Measurements from ENCODE around the gene WWOX. TPM values are rescaled to one million over a fixed set of nuclear protein-coding genes. Genes with fewer than 3 reads are reported as not detected.

WWOX gene
- total RNA-seq, 1 donor from 2014 or later, result 28.2 TPM

DNA sequence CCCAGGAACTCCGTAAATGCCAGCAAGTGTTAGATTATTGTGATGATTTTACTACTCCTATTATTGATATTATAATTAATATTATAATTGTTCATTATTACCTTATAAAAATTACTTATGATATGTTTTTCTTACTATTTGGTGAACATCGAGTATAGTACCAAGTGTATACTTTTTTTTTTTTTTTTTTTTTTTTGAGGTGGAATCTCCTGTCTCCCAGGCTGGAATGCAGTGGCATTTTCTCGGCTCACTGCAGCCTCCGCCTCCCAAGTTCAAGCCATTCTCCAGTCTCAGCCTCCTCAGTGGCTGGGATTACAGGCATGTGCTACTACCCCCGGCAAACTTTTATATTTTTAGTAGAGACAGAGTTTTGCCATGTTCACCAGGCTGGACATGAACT lies 347.0 kb downstream of the WWOX start:
- H3K4me1 Mint-ChIP-seq (ENCODE audit: unreplicated experiment), result peaks cover 50% of the 10 kb centered on the region
- H3K27ac Mint-ChIP-seq (ENCODE audit: unreplicated experiment), result peak overlapping the region; percentile 40
- no peaks in the 10 kb centered on the region for H3K9me3 Mint-ChIP-seq (ENCODE audit: unreplicated experiment)
- H3K4me3 Mint-ChIP-seq (ENCODE audit: unreplicated experiment), result no peak overlapping the region
- TF ChIP-seq, protein P1, sequence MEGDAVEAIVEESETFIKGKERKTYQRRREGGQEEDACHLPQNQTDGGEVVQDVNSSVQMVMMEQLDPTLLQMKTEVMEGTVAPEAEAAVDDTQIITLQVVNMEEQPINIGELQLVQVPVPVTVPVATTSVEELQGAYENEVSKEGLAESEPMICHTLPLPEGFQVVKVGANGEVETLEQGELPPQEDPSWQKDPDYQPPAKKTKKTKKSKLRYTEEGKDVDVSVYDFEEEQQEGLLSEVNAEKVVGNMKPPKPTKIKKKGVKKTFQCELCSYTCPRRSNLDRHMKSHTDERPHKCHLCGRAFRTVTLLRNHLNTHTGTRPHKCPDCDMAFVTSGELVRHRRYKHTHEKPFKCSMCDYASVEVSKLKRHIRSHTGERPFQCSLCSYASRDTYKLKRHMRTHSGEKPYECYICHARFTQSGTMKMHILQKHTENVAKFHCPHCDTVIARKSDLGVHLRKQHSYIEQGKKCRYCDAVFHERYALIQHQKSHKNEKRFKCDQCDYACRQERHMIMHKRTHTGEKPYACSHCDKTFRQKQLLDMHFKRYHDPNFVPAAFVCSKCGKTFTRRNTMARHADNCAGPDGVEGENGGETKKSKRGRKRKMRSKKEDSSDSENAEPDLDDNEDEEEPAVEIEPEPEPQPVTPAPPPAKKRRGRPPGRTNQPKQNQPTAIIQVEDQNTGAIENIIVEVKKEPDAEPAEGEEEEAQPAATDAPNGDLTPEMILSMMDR (IDR thresholded peaks at IDR 0.05), result no peak
- no peaks in the 10 kb centered on the region for H3K27me3 Mint-ChIP-seq (ENCODE audit: unreplicated experiment)
- DNase-seq (ENCODE audit: extremely low spot score, unreplicated experiment), result no peak
- no peaks in the 10 kb centered on the region for H3K36me3 Mint-ChIP-seq (ENCODE audit: unreplicated experiment)

DNA sequence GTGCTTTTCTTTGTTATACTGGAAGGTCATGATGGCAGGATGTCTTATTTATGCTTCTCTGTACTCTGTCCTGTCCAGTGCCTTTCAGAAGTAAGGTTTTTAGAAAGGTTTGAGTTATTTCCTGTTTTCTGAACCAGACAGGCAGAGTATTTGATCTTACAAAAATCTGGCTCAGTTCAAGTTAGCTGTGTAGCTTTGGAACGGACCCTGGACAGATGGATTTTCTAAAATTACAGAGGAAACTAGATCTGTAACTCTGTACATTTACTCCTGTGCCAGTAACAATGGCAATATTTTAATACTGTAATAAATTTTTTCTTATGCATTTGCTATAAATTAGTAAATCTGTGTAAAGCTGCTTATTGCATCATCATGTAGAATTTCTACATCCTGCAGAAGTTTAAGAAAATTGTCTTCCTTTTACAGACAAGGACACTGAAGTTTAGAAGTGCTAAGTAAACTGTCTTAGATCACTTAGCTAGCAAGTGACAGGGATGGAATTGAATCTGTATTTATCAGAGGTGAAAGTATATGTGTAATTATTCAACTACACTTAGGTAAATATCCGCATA lies 347.6 kb downstream of the WWOX start:
- no peaks in the 10 kb centered on the region for H3K27me3 Mint-ChIP-seq (ENCODE audit: unreplicated experiment)
- H3K27ac Mint-ChIP-seq (ENCODE audit: unreplicated experiment), result peak overlapping the region; percentile 40
- no peaks in the 10 kb centered on the region for H3K9me3 Mint-ChIP-seq (ENCODE audit: unreplicated experiment)
- H3K4me1 Mint-ChIP-seq (ENCODE audit: unreplicated experiment), result peaks cover 55% of the 10 kb centered on the region
- DNase-seq (ENCODE audit: extremely low spot score, unreplicated experiment), result no peak
- no peak overlapping the region for H3K4me3 Mint-ChIP-seq (ENCODE audit: unreplicated experiment)
- H3K36me3 Mint-ChIP-seq (ENCODE audit: unreplicated experiment), result no peaks in the 10 kb centered on the region
- TF ChIP-seq, protein P1 (IDR thresholded peaks at IDR 0.05), result no peak

DNA sequence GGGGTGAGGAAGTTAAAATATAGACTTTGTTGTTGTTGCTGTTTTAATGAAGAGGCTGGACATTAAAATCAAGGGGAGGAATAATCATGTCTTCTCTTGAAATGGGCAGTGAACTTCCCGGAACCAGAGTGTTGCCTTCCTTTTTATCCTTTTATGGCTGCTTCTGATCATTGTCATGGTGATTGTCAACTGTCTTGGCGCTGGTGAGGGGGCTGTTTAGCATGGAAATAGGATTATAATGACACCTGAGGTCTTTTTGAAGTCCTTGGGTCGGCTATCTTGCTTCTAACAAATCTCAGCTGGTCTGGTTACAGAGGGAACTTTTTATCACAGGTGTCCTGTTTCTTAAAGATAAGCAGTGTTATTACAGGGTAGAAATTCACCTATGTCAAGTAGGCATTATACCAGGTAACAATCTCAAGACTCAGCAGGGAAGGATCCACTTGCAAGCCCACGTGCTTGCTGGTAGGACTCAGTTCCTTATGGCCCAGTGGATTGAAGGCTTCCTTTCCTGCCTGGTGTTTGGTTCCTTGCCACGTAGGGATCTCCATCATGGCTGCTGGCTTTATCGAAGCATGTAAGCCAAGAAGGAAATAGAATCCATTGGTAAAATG lies 349.3 kb downstream of the WWOX start:
- TF ChIP-seq, protein P1 (IDR thresholded peaks at IDR 0.05), result no peak
- Mint-ChIP-seq H3K9me3 (ENCODE audit: unreplicated experiment) (no peaks in the 10 kb centered on the region), H3K4me1 (ENCODE audit: unreplicated experiment) (peaks cover 49% of the 10 kb centered on the region), H3K27me3 (ENCODE audit: unreplicated experiment) (no peaks in the 10 kb centered on the region), H3K4me3 (ENCODE audit: unreplicated experiment) (no peak overlapping the region), H3K36me3 (ENCODE audit: unreplicated experiment) (no peaks in the 10 kb centered on the region), H3K27ac (ENCODE audit: unreplicated experiment) (peak overlapping the region; percentile 78)
- no peak for DNase-seq (ENCODE audit: extremely low spot score, unreplicated experiment)

DNA sequence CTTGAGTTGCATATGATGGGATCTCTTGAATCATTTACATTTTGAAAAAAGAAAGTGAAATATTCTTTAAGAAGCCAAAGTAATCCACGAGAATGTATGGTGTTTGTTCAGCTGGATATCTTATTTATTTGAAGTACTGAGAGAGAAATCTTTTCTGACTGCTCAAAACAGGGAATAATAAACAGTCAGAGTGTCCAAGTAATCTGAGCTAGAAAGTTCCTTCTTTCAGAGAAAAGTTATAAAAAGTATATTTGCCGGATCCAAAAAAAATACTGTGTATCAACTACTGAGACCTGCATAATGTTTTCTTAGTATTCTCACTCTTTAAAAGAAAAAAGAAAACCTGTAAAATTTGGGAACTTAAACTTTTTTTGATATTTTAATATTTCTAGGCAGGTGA lies 350.8 kb downstream of the WWOX start:
- peaks cover 44% of the 10 kb centered on the region for H3K4me1 Mint-ChIP-seq (ENCODE audit: unreplicated experiment)
- peak overlapping the region; percentile 5 for H3K4me3 Mint-ChIP-seq (ENCODE audit: unreplicated experiment)
- no peaks in the 10 kb centered on the region for H3K36me3 Mint-ChIP-seq (ENCODE audit: unreplicated experiment)
- no peaks in the 10 kb centered on the region for H3K9me3 Mint-ChIP-seq (ENCODE audit: unreplicated experiment)
- H3K27me3 Mint-ChIP-seq (ENCODE audit: unreplicated experiment), result no peaks in the 10 kb centered on the region
- DNase-seq (ENCODE audit: extremely low spot score, unreplicated experiment), result no peak
- TF ChIP-seq, protein P1 (IDR thresholded peaks at IDR 0.05), result no peak
- H3K27ac Mint-ChIP-seq (ENCODE audit: unreplicated experiment), result peak overlapping the region; percentile 78

DNA sequence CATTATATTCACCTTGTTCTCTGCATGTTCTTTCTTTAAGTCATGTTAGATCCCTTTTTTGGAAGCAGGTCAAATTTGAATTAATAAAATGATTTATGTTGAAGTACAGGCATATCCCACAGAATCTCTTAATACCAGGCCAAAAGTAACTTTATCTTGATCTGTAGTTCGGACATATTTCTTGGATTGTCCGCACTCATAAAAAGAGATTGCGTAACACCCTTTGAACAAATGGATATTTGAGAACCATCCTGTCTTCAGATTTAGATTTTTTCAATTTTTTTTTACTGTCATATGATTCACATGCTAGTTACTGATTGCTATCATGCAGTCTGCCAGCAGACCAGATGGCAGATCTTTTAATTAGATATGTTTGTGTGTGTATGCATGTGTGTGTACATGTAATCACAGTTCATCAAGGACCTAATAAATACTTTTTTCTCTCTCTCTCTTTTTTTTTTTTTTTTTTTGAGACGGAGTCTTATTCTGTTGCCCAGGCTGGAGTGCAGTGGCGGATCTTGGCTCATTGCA lies 352.6 kb downstream of the WWOX start:
- DNase-seq (ENCODE audit: extremely low spot score, unreplicated experiment), result no peak
- H3K9me3 Mint-ChIP-seq (ENCODE audit: unreplicated experiment), result no peaks in the 10 kb centered on the region
- TF ChIP-seq, protein P1 (IDR thresholded peaks at IDR 0.05), result no peak
- H3K27me3 Mint-ChIP-seq (ENCODE audit: unreplicated experiment), result no peaks in the 10 kb centered on the region
- H3K4me1 Mint-ChIP-seq (ENCODE audit: unreplicated experiment), result peaks cover 42% of the 10 kb centered on the region
- no peaks in the 10 kb centered on the region for H3K36me3 Mint-ChIP-seq (ENCODE audit: unreplicated experiment)
- no peak overlapping the region for H3K4me3 Mint-ChIP-seq (ENCODE audit: unreplicated experiment)
- no peak overlapping the region for H3K27ac Mint-ChIP-seq (ENCODE audit: unreplicated experiment)
